Measurements from ENCODE around the gene RNF157.

Gene RNF157

DNA sequence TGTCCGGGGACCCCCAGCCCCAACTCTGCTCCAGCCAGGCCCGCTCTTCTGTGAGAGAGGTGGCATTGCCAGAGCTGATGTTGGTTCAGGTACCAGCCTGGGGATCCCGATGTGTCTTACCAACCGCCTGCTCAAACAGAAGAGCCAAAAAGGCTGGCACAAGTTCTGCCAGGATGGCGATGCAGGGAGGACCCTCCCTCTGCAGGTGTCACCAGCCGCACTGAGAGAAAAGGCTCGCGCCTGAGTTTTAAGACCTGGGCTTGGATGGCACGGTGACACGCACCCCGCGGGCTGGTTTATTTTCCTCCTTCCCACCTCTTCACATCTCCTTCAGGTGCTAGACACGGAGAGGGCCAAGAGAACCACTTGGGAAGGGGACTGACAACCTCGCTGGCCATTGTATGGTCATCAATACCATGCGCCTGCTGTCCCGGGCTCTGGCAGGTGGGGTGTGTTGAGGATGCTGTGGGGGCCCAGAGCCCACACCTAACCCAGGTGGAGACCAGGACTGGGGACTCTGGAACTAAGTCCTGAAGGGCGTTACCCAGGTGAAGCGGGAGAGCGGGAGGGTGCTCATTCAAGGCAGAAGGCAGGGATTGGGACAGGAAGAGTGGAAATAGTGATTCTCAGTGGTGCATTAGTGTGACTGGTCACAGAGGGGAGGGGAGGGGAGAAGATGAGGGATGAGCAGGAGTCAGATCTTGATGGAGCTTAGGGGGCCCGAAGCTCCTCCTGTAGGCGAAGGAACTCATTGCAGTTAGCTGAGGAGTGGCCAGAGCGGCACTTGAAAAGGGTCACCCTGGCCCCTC, 115.5 kb downstream of the RNF157 start:
- H3K27ac ChIP-seq (ENCODE audit: extremely low read depth, low read depth, low read length), result no peak overlapping the region
- H3K4me1 ChIP-seq (ENCODE audit: control insufficient read depth, insufficient read depth, low read length), result no peaks in the 10 kb centered on the region
- no peaks in the 10 kb centered on the region for H3K36me3 ChIP-seq (ENCODE audit: control insufficient read depth in 2 of 2, insufficient read depth in 1 of 2, low read length in 2 of 2)
- ChIA-PET CTCF (interaction anchor here (0.5 to 11.8 kb wide), 21 partner anchors 9 to 1341 kb away, joined by 3 to 191 read pairs (median 3); partner anchors contain the start of gene FOXJ1), POLR2A (interaction anchor here (0.6 kb wide), 2 partner anchors 15 to 600 kb away, joined by 3 to 4 read pairs; no protein-coding TSS in a partner anchor)
- TF ChIP-seq ZNF433 (tag by site-specific recombination; IDR thresholded peaks at IDR 0.05; ENCODE audit: low read depth), result no peak
- TF ChIP-seq, protein P1, sequence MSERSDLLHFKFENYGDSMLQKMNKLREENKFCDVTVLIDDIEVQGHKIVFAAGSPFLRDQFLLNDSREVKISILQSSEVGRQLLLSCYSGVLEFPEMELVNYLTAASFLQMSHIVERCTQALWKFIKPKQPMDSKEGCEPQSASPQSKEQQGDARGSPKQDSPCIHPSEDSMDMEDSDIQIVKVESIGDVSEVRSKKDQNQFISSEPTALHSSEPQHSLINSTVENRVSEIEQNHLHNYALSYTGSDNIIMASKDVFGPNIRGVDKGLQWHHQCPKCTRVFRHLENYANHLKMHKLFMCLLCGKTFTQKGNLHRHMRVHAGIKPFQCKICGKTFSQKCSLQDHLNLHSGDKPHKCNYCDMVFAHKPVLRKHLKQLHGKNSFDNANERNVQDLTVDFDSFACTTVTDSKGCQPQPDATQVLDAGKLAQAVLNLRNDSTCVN (tag by site-specific recombination; optimal IDR thresholded peaks at IDR 0.05), result no peak
- TF ChIP-seq, protein P2, sequence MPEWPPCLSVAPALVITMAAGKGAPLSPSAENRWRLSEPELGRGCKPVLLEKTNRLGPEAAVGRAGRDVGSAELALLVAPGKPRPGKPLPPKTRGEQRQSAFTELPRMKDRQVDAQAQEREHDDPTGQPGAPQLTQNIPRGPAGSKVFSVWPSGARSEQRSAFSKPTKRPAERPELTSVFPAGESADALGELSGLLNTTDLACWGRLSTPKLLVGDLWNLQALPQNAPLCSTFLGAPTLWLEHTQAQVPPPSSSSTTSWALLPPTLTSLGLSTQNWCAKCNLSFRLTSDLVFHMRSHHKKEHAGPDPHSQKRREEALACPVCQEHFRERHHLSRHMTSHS (tag by site-specific recombination; IDR thresholded peaks at IDR 0.05), result no peak
- no peak for TF ChIP-seq ZNF112 (tag by site-specific recombination; IDR thresholded peaks at IDR 0.05)
- TF ChIP-seq, protein P3, sequence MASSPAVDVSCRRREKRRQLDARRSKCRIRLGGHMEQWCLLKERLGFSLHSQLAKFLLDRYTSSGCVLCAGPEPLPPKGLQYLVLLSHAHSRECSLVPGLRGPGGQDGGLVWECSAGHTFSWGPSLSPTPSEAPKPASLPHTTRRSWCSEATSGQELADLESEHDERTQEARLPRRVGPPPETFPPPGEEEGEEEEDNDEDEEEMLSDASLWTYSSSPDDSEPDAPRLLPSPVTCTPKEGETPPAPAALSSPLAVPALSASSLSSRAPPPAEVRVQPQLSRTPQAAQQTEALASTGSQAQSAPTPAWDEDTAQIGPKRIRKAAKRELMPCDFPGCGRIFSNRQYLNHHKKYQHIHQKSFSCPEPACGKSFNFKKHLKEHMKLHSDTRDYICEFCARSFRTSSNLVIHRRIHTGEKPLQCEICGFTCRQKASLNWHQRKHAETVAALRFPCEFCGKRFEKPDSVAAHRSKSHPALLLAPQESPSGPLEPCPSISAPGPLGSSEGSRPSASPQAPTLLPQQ (tag by site-specific recombination; IDR thresholded peaks at IDR 0.05), result no peak
- 0 out of 2 replicates have a peak, but pooled peaks have one; percentile 22 for TF ChIP-seq ZBTB17 (tag by site-specific recombination; IDR thresholded peaks at IDR 0.05)
- no peak for TF ChIP-seq ZNF785 (tag by site-specific recombination; IDR thresholded peaks at IDR 0.05)
- TF ChIP-seq RBAK (tag by site-specific recombination; IDR thresholded peaks at IDR 0.05), result no peak
- TF ChIP-seq, protein P4, sequence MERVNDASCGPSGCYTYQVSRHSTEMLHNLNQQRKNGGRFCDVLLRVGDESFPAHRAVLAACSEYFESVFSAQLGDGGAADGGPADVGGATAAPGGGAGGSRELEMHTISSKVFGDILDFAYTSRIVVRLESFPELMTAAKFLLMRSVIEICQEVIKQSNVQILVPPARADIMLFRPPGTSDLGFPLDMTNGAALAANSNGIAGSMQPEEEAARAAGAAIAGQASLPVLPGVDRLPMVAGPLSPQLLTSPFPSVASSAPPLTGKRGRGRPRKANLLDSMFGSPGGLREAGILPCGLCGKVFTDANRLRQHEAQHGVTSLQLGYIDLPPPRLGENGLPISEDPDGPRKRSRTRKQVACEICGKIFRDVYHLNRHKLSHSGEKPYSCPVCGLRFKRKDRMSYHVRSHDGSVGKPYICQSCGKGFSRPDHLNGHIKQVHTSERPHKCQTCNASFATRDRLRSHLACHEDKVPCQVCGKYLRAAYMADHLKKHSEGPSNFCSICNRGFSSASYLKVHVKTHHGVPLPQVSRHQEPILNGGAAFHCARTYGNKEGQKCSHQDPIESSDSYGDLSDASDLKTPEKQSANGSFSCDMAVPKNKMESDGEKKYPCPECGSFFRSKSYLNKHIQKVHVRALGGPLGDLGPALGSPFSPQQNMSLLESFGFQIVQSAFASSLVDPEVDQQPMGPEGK (tag by site-specific recombination; IDR thresholded peaks at IDR 0.05), result 0 out of 2 replicates have a peak, but pooled peaks have one; percentile 43
- TF ChIP-seq HOXC10 (CRISPR knock-in tag; IDR thresholded peaks at IDR 0.05), result no peak
- TF ChIP-seq ZNF76 (tag by site-specific recombination; IDR thresholded peaks at IDR 0.05; ENCODE audit: borderline replicate concordance, low read depth), result no peak
- TF ChIP-seq, protein P5, sequence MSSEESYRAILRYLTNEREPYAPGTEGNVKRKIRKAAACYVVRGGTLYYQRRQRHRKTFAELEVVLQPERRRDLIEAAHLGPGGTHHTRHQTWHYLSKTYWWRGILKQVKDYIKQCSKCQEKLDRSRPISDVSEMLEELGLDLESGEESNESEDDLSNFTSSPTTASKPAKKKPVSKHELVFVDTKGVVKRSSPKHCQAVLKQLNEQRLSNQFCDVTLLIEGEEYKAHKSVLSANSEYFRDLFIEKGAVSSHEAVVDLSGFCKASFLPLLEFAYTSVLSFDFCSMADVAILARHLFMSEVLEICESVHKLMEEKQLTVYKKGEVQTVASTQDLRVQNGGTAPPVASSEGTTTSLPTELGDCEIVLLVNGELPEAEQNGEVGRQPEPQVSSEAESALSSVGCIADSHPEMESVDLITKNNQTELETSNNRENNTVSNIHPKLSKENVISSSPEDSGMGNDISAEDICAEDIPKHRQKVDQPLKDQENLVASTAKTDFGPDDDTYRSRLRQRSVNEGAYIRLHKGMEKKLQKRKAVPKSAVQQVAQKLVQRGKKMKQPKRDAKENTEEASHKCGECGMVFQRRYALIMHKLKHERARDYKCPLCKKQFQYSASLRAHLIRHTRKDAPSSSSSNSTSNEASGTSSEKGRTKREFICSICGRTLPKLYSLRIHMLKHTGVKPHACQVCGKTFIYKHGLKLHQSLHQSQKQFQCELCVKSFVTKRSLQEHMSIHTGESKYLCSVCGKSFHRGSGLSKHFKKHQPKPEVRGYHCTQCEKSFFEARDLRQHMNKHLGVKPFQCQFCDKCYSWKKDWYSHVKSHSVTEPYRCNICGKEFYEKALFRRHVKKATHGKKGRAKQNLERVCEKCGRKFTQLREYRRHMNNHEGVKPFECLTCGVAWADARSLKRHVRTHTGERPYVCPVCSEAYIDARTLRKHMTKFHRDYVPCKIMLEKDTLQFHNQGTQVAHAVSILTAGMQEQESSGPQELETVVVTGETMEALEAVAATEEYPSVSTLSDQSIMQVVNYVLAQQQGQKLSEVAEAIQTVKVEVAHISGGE (tag by site-specific recombination; conservative IDR thresholded peaks at IDR 0.05; ENCODE audit: low read depth), result no peak
- TF ChIP-seq ZNF341 (tag by site-specific recombination; IDR thresholded peaks at IDR 0.05; ENCODE audit: low read depth), result peak; percentile 32; the same call in 1 of the 2 replicates
- TF ChIP-seq ZNF621 (tag by site-specific recombination; IDR thresholded peaks at IDR 0.05), result no peak
- TF ChIP-seq ZNF585B (tag by site-specific recombination; IDR thresholded peaks at IDR 0.05), result no peak
- TF ChIP-seq, protein P6, sequence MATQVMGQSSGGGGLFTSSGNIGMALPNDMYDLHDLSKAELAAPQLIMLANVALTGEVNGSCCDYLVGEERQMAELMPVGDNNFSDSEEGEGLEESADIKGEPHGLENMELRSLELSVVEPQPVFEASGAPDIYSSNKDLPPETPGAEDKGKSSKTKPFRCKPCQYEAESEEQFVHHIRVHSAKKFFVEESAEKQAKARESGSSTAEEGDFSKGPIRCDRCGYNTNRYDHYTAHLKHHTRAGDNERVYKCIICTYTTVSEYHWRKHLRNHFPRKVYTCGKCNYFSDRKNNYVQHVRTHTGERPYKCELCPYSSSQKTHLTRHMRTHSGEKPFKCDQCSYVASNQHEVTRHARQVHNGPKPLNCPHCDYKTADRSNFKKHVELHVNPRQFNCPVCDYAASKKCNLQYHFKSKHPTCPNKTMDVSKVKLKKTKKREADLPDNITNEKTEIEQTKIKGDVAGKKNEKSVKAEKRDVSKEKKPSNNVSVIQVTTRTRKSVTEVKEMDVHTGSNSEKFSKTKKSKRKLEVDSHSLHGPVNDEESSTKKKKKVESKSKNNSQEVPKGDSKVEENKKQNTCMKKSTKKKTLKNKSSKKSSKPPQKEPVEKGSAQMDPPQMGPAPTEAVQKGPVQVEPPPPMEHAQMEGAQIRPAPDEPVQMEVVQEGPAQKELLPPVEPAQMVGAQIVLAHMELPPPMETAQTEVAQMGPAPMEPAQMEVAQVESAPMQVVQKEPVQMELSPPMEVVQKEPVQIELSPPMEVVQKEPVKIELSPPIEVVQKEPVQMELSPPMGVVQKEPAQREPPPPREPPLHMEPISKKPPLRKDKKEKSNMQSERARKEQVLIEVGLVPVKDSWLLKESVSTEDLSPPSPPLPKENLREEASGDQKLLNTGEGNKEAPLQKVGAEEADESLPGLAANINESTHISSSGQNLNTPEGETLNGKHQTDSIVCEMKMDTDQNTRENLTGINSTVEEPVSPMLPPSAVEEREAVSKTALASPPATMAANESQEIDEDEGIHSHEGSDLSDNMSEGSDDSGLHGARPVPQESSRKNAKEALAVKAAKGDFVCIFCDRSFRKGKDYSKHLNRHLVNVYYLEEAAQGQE (tag by site-specific recombination; IDR thresholded peaks at IDR 0.05), result no peak
- TF ChIP-seq PRDM1 (tag by site-specific recombination; IDR thresholded peaks at IDR 0.05), result no peak
- TF ChIP-seq ZNF548 (tag by site-specific recombination; IDR thresholded peaks at IDR 0.05), result no peak
- no peaks in the 10 kb centered on the region for H3K9me3 ChIP-seq (ENCODE audit: control insufficient read depth, insufficient read depth, low read depth, low read length)
- no peak overlapping the region for H3K4me3 ChIP-seq (ENCODE audit: low read depth, low read length)

Measured in HEK293 (cell line).